K562 (cell line): ENCODE measurements around the gene RNF44. TPM values are rescaled to one million over a fixed set of nuclear protein-coding genes. Genes with fewer than 3 reads are reported as not detected.

Experiments
- BCOR ChIP-seq: fragments of 450-650 bp; IDR thresholded peaks from 2 replicates; pipeline ENCODE4 v1.6.1; 2016
- BRD4 ChIP-seq: fragments of 200-600 bp; sonication (generic); IDR thresholded peaks from 2 replicates; pipeline ENCODE4 v1.6.1; 2017; ENCODE audit warnings: inconsistent platforms
- CBFB ChIP-seq: sonication (generic); formaldehyde crosslinking; IDR thresholded peaks from 2 replicates; pipeline ENCODE4 v1.4.0; 2020; ENCODE audit warnings: mild to moderate bottlenecking, missing genetic modification reagents
- DEAF1 ChIP-seq: fragments of 450-650 bp; formaldehyde crosslinking; IDR thresholded peaks from 2 replicates; pipeline ENCODE4 v1.4.0; 2020; ENCODE audit warnings: mild to moderate bottlenecking, moderate library complexity
- FOXJ3 ChIP-seq: sonication (generic); formaldehyde crosslinking; IDR thresholded peaks from 2 replicates; pipeline ENCODE4 v1.4.0; 2020; ENCODE audit warnings: mild to moderate bottlenecking, missing genetic modification reagents
- HNRNPH1 ChIP-seq: fragments of 200-400 bp; formaldehyde crosslinking; optimal IDR thresholded peaks from 2 replicates; pipeline ENCODE3; 2017; ENCODE audit warnings: low read depth, mild to moderate bottlenecking, low read length, moderate library complexity
- LARP7 ChIP-seq: fragments of 450-650 bp; IDR thresholded peaks from 2 replicates; pipeline ENCODE4 v1.6.1; 2016
- NR2F6 ChIP-seq: fragments of 450-650 bp; formaldehyde crosslinking; IDR thresholded peaks from 2 replicates; pipeline ENCODE4 v1.4.0; 2020; ENCODE audit warnings: mild to moderate bottlenecking
- PCBP2 ChIP-seq: fragments of 200-400 bp; formaldehyde crosslinking; IDR thresholded peaks from 2 replicates; pipeline ENCODE4 v1.6.1; 2018; ENCODE audit warnings: low read length, low read depth, mild to moderate bottlenecking, moderate library complexity; ENCODE audit not compliant: poor library complexity, severe bottlenecking
- PHF8 ChIP-seq: fragments of 200-600 bp; sonication (generic); IDR thresholded peaks from 2 replicates; pipeline ENCODE4 v1.6.1; 2012; ENCODE audit warnings: mixed run types, mild to moderate bottlenecking, inconsistent platforms, low read length, moderate library complexity, borderline replicate concordance
- POLR3A ChIP-seq: IDR thresholded peaks from 2 replicates; pipeline ENCODE4 v1.6.1; 2011; ENCODE audit warnings: borderline replicate concordance, mild to moderate bottlenecking, moderate library complexity; ENCODE audit not compliant: insufficient read length, insufficient read depth; ENCODE audit errors: extremely low read depth
- PTRF ChIP-seq: fragments of 450-650 bp; IDR thresholded peaks from 2 replicates; pipeline ENCODE4 v1.6.1; 2016; ENCODE audit warnings: mild to moderate bottlenecking, missing genetic modification characterization, missing compliant biosample characterization
- PURB ChIP-seq: sonication (generic); formaldehyde crosslinking; IDR thresholded peaks from 2 replicates; pipeline ENCODE4 v1.9.0; 2021; ENCODE audit warnings: low read depth, mild to moderate bottlenecking, missing genetic modification reagents
- SFPQ ChIP-seq: fragments of 200-400 bp; formaldehyde crosslinking; IDR thresholded peaks from 2 replicates; pipeline ENCODE4 v1.6.1; 2017; ENCODE audit warnings: mild to moderate bottlenecking, low read depth, low read length, moderate library complexity
- TFE3 ChIP-seq: fragments of 450-650 bp; formaldehyde crosslinking; IDR thresholded peaks from 2 replicates; pipeline ENCODE4 v1.4.0; 2020; ENCODE audit warnings: mild to moderate bottlenecking, mixed read lengths
- ZBED1 ChIP-seq: IDR thresholded peaks from 2 replicates; pipeline ENCODE4 v1.6.1; 2014
- ZNF12 ChIP-seq: sonication (generic); formaldehyde crosslinking; IDR thresholded peaks from 2 replicates; pipeline ENCODE4 v1.4.0; 2020; ENCODE audit warnings: mild to moderate bottlenecking, missing genetic modification reagents
- ZNF23 ChIP-seq: fragments of 250-450 bp; sonication (Bioruptor Pico); IDR thresholded peaks from 2 replicates; pipeline ENCODE4 v1.4.0; 2020; ENCODE audit warnings: mild to moderate bottlenecking
- ZNF280B ChIP-seq: fragments of 250-450 bp; sonication (Bioruptor Pico); IDR thresholded peaks from 2 replicates; pipeline ENCODE4 v1.5.1; 2021; ENCODE audit warnings: mild to moderate bottlenecking
- ZNF695 ChIP-seq: fragments of 450-650 bp; formaldehyde crosslinking; IDR thresholded peaks from 2 replicates; pipeline ENCODE4 v1.4.0; 2020; ENCODE audit warnings: mild to moderate bottlenecking, moderate library complexity
- ZNF76 ChIP-seq: fragments of 250-450 bp; sonication (Bioruptor Pico); IDR thresholded peaks from 2 replicates; pipeline ENCODE4 v1.4.0; 2020; ENCODE audit warnings: mild to moderate bottlenecking, moderate library complexity, borderline replicate concordance
- ZNF780A ChIP-seq: fragments of 250-450 bp; sonication (Bioruptor Pico); IDR thresholded peaks from 2 replicates; pipeline ENCODE4 v1.5.0; 2021; ENCODE audit warnings: mild to moderate bottlenecking
- polyA plus RNA-seq, 8 experiments: library from polyadenylated mRNA; depleted of rRNA in 4 of 8; stranded (reverse) in 5 of 8; unstranded in 3 of 8; fragments of >200 nt; fragmentation: Nextera tagmentation in 2 of 8; fragmentation: Illumina TruSeq in 1 of 8; extraction: Ambion mirVana in 2 of 8; extraction: Trizol in 1 of 8; gene quantifications; 2 replicates each; pipeline versions ENCODE4 v1.2.1 to v1.2.3, GENCODE V29; 2011 to 2014; ENCODE audit warnings: inconsistent platforms in 1 of 8, missing spikeins in 1 of 8
- total RNA-seq, 7 experiments: library from RNA; depleted of rRNA in 6 of 7; stranded (reverse); fragments of >200 nt in 6 of 7; fragmentation: Illumina TruSeq in 2 of 7; extraction: Trizol in 2 of 7; gene quantifications; 2 replicates each; pipeline versions ENCODE4 v1.2.1 to v1.2.3, GENCODE V29; 2011 to 2021; ENCODE audit warnings: low replicate concordance in 1 of 7

The RNF44 gene
- total and polyA plus RNA-seq, 9 of the 15 experiments (the other 6 are each of a cell fraction or from before 2014, with no cell fraction given), result 1.6 to 82.6 (median 7.4) TPM

- TF ChIP-seq ZNF280B (CRISPR knock-in tag) (no peak), HNRNPH1 (no peak), ZNF780A (CRISPR knock-in tag) (no peak), FOXJ3 (CRISPR knock-in tag) (no peak), ZNF12 (CRISPR knock-in tag) (no peak), POLR3A (no peak), ZBED1 (0 out of 2 replicates have a peak, but pooled peaks have one; percentile 41), LARP7 (no peak), SFPQ (no peak), BCOR (peak; percentile 25; the same call in 1 of the 2 replicates), ZNF695 (CRISPR knock-in tag) (no peak), NR2F6 (CRISPR knock-in tag) (no peak), PCBP2 (no peak), PTRF (tag) (no peak), ZNF76 (CRISPR knock-in tag) (no peak), PHF8 (peak; percentile 31; the same call in 1 of the 2 replicates), BRD4 (no peak), TFE3 (CRISPR knock-in tag) (no peak), CBFB (CRISPR knock-in tag) (no peak), PURB (CRISPR knock-in tag) (no peak), DEAF1 (CRISPR knock-in tag) (no peak), ZNF23 (no peak)
These were observed 885 bp downstream of the RNF44 start (continued) for GRCh38 chr5:176536132-176536901.
